Calu3 (cell line): Measurements from ENCODE around the gene PGF. TPM values are rescaled to one million over a fixed set of nuclear protein-coding genes. Genes with fewer than 3 reads are reported as not detected.

ENCODE experiments used
- BruUV-seq: library from RNA; stranded (reverse); fragments of 400-500 nt; replicated peaks from 2 replicates; lab custom pipeline; 2021; lab: Mats Ljungman, UMichigan
- CTCF ChIA-PET: fragments of 300-600 bp; sonication (Branson Sonifier 250); formaldehyde crosslinking; loops from one replicate; lab custom pipeline; 2022; ENCODE audit warnings: antibody characterized with exemption; lab: Charles Lee
- DNase-seq: peaks from one replicate; pipeline ENCODE4 v3.0.0; 2022
- H3K27ac Mint-ChIP-seq: one replicate; pipeline ENCODE4 v1.8.0; 2022; ENCODE audit warnings: mixed read lengths; ENCODE audit not compliant: unreplicated experiment
- H3K27me3 Mint-ChIP-seq: one replicate; pipeline ENCODE4 v1.8.0; 2022; ENCODE audit warnings: mixed read lengths; ENCODE audit not compliant: unreplicated experiment
- H3K36me3 Mint-ChIP-seq: one replicate; pipeline ENCODE4 v1.8.0; 2022; ENCODE audit warnings: mild to moderate bottlenecking, moderate library complexity, mixed read lengths; ENCODE audit not compliant: insufficient read depth, unreplicated experiment
- H3K4me1 Mint-ChIP-seq: one replicate; pipeline ENCODE4 v1.8.0; 2022; ENCODE audit warnings: mild to moderate bottlenecking, low read depth, mixed read lengths; ENCODE audit not compliant: unreplicated experiment
- H3K4me3 Mint-ChIP-seq: one replicate; pipeline ENCODE4 v1.8.0; 2022; ENCODE audit warnings: mild to moderate bottlenecking, low read depth, moderate library complexity, mixed read lengths; ENCODE audit not compliant: unreplicated experiment
- H3K9me3 Mint-ChIP-seq: one replicate; pipeline ENCODE4 v1.8.0; 2022; ENCODE audit warnings: low read depth, mixed read lengths; ENCODE audit not compliant: unreplicated experiment
- CTCF ChIP-seq: fragments of 200-600 bp; IDR thresholded peaks from one replicate; pipeline ENCODE4 v1.8.0; 2022; ENCODE audit warnings: antibody characterized with exemption; ENCODE audit not compliant: unreplicated experiment
- intact Hi-C: fragments of 100-400 bp; cut with micrococcal nuclease; formaldehyde crosslinking; loops from one replicate; pipeline ENCODE4 v1.10.0; 2022; ENCODE audit not compliant: unreplicated experiment
- total RNA-seq: library from RNA; stranded (reverse); gene quantifications from 2 replicates; pipeline ENCODE4 v1.2.3, GENCODE V29; 2022

Gene PGF
- total RNA-seq, 1 experiment from 2014 or later = 2.1 TPM

DNA sequence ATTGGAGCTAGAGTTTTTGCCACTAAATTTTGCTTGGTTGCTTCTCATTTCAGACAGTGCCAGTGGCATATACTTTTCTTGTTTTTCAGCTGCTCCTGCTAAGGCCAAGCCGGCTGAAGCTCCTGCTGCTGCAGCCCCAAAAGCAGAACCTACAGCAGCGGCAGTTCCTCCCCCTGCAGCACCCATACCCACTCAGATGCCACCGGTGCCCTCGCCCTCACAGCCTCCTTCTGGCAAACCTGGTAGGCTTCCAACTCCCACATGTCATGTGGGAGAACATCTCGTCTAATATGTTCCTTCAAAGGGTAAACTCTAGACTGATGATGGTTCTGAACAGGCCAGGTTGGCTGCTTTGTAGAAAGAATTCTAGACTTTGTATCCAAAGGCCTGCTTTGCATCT lies 62.7 kb downstream of the PGF start:
- intact Hi-C loops = no loop called here
- H3K9me3 Mint-ChIP-seq = no peaks in the 10 kb centered on the region
- no peak overlapping the region for H3K27ac Mint-ChIP-seq
- no TSS peak for BruUV-seq
- no peak overlapping the region for H3K4me3 Mint-ChIP-seq
- H3K27me3 Mint-ChIP-seq = no peaks in the 10 kb centered on the region
- H3K4me1 Mint-ChIP-seq = peaks cover 12% of the 10 kb centered on the region
- TF ChIP-seq CTCF = no peak
- DNase-seq = no peak
- CTCF ChIA-PET = interaction anchor here (1.3 kb wide), 1 partner anchor 32 kb away, joined by 3 read pairs; no protein-coding TSS in a partner anchor
- peaks cover 40% of the 10 kb centered on the region for H3K36me3 Mint-ChIP-seq

GRCh38 chr14:74891870-74892269 lies 63.5 kb downstream of the PGF start:
- BruUV-seq = no TSS peak
- Mint-ChIP-seq H3K27me3 (no peaks in the 10 kb centered on the region), H3K4me1 (peaks cover 13% of the 10 kb centered on the region), H3K9me3 (no peaks in the 10 kb centered on the region), H3K36me3 (peaks cover 36% of the 10 kb centered on the region), H3K4me3 (no peak overlapping the region), H3K27ac (no peak overlapping the region)
- CTCF ChIA-PET = no interaction called here
- no peak for DNase-seq
- intact Hi-C loops = no loop called here
- TF ChIP-seq CTCF = no peak

Other genes starting within 250 kb of the PGF start
- 31.9 and 40.3 TPM in 2 replicates for gene AREL1, start 242.5 kb downstream of the PGF start, total RNA-seq
- gene FCF1, start 242.5 kb downstream of the PGF start, total RNA-seq = 58.0 and 60.9 TPM in 2 replicates
- 66.5 and 67.5 TPM in 2 replicates for gene YLPM1, start 192.3 kb downstream of the PGF start, total RNA-seq
- gene PROX2, start 79.5 kb downstream of the PGF start, total RNA-seq = not detected in 2 replicates
- gene DLST, start 73.7 kb downstream of the PGF start, total RNA-seq = 84.2 and 89.1 TPM in 2 replicates
- gene RPS6KL1, start 32.3 kb downstream of the PGF start, total RNA-seq = 16.4 and 18.5 TPM in 2 replicates
- 41.2 and 42.9 TPM in 2 replicates for gene EIF2B2, start 47.3 kb upstream of the PGF start, total RNA-seq
- 24.7 and 25.0 TPM in 2 replicates for gene MLH3, start 95.9 kb upstream of the PGF start, total RNA-seq
- gene ACYP1, start 108.4 kb upstream of the PGF start, total RNA-seq = 27.4 and 33.2 TPM in 2 replicates
- gene ZC2HC1C, start 114.0 kb upstream of the PGF start, total RNA-seq = 5.1 and 5.3 TPM in 2 replicates
- 63.4 and 65.4 TPM in 2 replicates for gene NEK9, start 171.5 kb upstream of the PGF start, total RNA-seq
- gene TMED10, start 221.0 kb upstream of the PGF start, total RNA-seq = 391 and 434 TPM in 2 replicates